WTC11 (cell line): ENCODE results near the gene PRXL2B. TPM values are rescaled to one million over a fixed set of nuclear protein-coding genes. Genes with fewer than 3 reads are reported as not detected.

Experiments
- ATAC-seq: fragments of 200-7000 bp; cut with Tn5 transposase; 2 replicates; pipeline ENCODE4 v1.10.0; 2021; ENCODE audit warnings: mild to moderate bottlenecking, moderate library complexity
- CTCF ChIA-PET: fragments of 300-600 bp; sonication (Branson Sonifier 250); formaldehyde crosslinking; loops from one replicate; lab custom pipeline; 2021; ENCODE audit warnings: antibody characterized with exemption; lab: Charles Lee
- POLR2A ChIA-PET: fragments of 350-600 bp; sonication (Branson Sonifier 250); formaldehyde crosslinking; loops from one replicate; lab custom pipeline; 2021; ENCODE audit warnings: antibody characterized with exemption; lab: Charles Lee
- DNase-seq: peaks from one replicate; pipeline ENCODE4 v3.0.0; 2021; ENCODE audit warnings: low spot score
- H3K27ac Mint-ChIP-seq: 2 replicates; pipeline ENCODE4 v1.8.0; 2021; ENCODE audit warnings: mixed read lengths
- H3K27me3 Mint-ChIP-seq: 2 replicates; pipeline ENCODE4 v1.8.0; 2021; ENCODE audit warnings: low read depth, mild to moderate bottlenecking, moderate library complexity, mixed read lengths
- H3K36me3 Mint-ChIP-seq: 2 replicates; pipeline ENCODE4 v1.8.0; 2021; ENCODE audit warnings: mixed read lengths
- H3K4me1 Mint-ChIP-seq: 2 replicates; pipeline ENCODE4 v1.8.0; 2022; ENCODE audit warnings: mixed read lengths
- H3K4me3 Mint-ChIP-seq: 2 replicates; pipeline ENCODE4 v1.8.0; 2021; ENCODE audit warnings: mild to moderate bottlenecking, moderate library complexity, mixed read lengths
- H3K9me3 Mint-ChIP-seq: 2 replicates; pipeline ENCODE4 v1.8.0; 2021; ENCODE audit warnings: mixed read lengths
- ELF4 ChIP-seq: sonication (generic); formaldehyde crosslinking; IDR thresholded peaks from 2 replicates; pipeline ENCODE4 v1.8.1; 2022; ENCODE audit warnings: low read depth, mild to moderate bottlenecking, moderate library complexity, missing genetic modification reagents
- ESRRA ChIP-seq: sonication (generic); formaldehyde crosslinking; IDR thresholded peaks from 2 replicates; pipeline ENCODE4 v1.8.1; 2022; ENCODE audit warnings: mild to moderate bottlenecking, missing genetic modification reagents, borderline replicate concordance
- HMGA2 ChIP-seq: fragments of 250-450 bp; sonication (Bioruptor Pico); IDR thresholded peaks from 2 replicates; pipeline ENCODE4 v1.4.0; 2021; ENCODE audit warnings: mild to moderate bottlenecking, moderate library complexity
- MXD4 ChIP-seq: fragments of 250-450 bp; sonication (Bioruptor Pico); IDR thresholded peaks from 2 replicates; pipeline ENCODE4 v1.8.0; 2021; ENCODE audit warnings: mild to moderate bottlenecking, moderate library complexity, borderline replicate concordance
- PRRX2 ChIP-seq: fragments of 250-450 bp; sonication (Bioruptor Pico); IDR thresholded peaks from 2 replicates; pipeline ENCODE4 v1.8.0; 2021; ENCODE audit warnings: mild to moderate bottlenecking
- TEAD4 ChIP-seq: sonication (generic); formaldehyde crosslinking; IDR thresholded peaks from 2 replicates; pipeline ENCODE4 v1.8.0; 2022; ENCODE audit warnings: mild to moderate bottlenecking, missing genetic modification reagents
- ZNF317 ChIP-seq: sonication (generic); formaldehyde crosslinking; IDR thresholded peaks from 2 replicates; pipeline ENCODE4 v1.8.1; 2023; ENCODE audit warnings: low read depth, mild to moderate bottlenecking, moderate library complexity, missing genetic modification reagents, borderline replicate concordance
- ZNF416 ChIP-seq: fragments of 250-450 bp; sonication (Bioruptor Pico); IDR thresholded peaks from 2 replicates; pipeline ENCODE4 v1.9.0; 2021; ENCODE audit warnings: mild to moderate bottlenecking, inconsistent platforms
- total RNA-seq: library from RNA; stranded (reverse); gene quantifications from 3 replicates; pipeline ENCODE4 v1.2.3, GENCODE V29; 2021
- TF ChIP-seq, protein P1 (sequence below): sonication (generic); formaldehyde crosslinking; IDR thresholded peaks from 2 replicates; pipeline ENCODE4 v1.8.1; 2023; ENCODE audit warnings: mild to moderate bottlenecking, missing genetic modification reagents, borderline replicate concordance
- TF ChIP-seq, protein P2 (sequence below): sonication (generic); formaldehyde crosslinking; IDR thresholded peaks from 2 replicates; pipeline ENCODE4 v1.8.0; 2023; ENCODE audit warnings: mild to moderate bottlenecking, missing genetic modification reagents
- TF ChIP-seq, protein P3 (sequence below): fragments of 250-450 bp; sonication (Bioruptor Pico); IDR thresholded peaks from 2 replicates; pipeline ENCODE4 v1.9.0; 2021; ENCODE audit warnings: mild to moderate bottlenecking, borderline replicate concordance
- TF ChIP-seq, protein P4 (sequence below): sonication (generic); formaldehyde crosslinking; IDR thresholded peaks from 2 replicates; pipeline ENCODE4 v1.8.1; 2023; ENCODE audit warnings: mild to moderate bottlenecking, missing genetic modification reagents, moderate library complexity
- TF ChIP-seq, protein P5 (sequence below): sonication (generic); formaldehyde crosslinking; IDR thresholded peaks from 2 replicates; pipeline ENCODE4 v1.8.0; 2022; ENCODE audit warnings: mild to moderate bottlenecking, missing genetic modification reagents

The PRXL2B gene
- total RNA-seq, 1 experiment from 2014 or later = 50.3 TPM

DNA sequence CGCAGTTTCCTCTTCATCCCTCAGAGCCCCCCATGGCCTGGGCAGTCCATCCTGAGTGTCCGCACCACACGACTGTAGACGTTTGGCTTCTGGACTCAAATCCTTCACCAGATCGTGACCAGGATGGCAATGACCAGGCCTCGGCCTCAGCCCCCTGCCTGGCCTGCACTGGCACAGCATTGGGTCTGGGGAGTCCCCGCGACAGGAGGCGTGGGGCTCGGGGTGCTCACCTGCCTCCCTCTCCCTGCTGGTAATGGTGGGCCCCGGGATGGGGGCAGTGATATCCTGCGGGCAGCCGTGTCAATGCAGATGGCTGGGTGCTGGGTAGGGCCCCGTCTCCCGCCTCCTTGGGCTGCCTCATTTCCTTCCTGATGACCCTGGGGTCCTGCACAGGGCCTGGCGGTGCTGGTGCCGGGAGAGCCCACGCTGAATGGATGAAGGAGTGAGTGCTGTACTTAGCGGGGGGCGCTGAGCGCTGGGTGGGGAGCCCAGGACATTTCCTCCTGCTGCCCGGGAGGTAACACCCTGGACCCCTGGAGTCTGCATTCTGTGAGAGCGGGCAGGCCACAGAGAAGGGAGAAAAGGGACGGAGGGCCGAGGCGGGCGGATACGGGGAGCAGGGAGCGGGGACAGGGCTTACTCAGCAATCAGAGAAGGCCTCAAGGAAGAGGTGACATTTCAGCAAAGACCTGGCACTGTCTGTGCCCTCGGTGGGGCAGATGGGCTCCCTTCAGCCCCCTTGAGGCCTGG is 32.5 kb upstream of the PRXL2B start (continued):
- TF ChIP-seq, protein P1, sequence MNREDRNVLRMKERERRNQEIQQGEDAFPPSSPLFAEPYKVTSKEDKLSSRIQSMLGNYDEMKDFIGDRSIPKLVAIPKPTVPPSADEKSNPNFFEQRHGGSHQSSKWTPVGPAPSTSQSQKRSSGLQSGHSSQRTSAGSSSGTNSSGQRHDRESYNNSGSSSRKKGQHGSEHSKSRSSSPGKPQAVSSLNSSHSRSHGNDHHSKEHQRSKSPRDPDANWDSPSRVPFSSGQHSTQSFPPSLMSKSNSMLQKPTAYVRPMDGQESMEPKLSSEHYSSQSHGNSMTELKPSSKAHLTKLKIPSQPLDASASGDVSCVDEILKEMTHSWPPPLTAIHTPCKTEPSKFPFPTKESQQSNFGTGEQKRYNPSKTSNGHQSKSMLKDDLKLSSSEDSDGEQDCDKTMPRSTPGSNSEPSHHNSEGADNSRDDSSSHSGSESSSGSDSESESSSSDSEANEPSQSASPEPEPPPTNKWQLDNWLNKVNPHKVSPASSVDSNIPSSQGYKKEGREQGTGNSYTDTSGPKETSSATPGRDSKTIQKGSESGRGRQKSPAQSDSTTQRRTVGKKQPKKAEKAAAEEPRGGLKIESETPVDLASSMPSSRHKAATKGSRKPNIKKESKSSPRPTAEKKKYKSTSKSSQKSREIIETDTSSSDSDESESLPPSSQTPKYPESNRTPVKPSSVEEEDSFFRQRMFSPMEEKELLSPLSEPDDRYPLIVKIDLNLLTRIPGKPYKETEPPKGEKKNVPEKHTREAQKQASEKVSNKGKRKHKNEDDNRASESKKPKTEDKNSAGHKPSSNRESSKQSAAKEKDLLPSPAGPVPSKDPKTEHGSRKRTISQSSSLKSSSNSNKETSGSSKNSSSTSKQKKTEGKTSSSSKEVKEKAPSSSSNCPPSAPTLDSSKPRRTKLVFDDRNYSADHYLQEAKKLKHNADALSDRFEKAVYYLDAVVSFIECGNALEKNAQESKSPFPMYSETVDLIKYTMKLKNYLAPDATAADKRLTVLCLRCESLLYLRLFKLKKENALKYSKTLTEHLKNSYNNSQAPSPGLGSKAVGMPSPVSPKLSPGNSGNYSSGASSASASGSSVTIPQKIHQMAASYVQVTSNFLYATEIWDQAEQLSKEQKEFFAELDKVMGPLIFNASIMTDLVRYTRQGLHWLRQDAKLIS (CRISPR knock-in tag) = no peak
- TF ChIP-seq, protein P2, sequence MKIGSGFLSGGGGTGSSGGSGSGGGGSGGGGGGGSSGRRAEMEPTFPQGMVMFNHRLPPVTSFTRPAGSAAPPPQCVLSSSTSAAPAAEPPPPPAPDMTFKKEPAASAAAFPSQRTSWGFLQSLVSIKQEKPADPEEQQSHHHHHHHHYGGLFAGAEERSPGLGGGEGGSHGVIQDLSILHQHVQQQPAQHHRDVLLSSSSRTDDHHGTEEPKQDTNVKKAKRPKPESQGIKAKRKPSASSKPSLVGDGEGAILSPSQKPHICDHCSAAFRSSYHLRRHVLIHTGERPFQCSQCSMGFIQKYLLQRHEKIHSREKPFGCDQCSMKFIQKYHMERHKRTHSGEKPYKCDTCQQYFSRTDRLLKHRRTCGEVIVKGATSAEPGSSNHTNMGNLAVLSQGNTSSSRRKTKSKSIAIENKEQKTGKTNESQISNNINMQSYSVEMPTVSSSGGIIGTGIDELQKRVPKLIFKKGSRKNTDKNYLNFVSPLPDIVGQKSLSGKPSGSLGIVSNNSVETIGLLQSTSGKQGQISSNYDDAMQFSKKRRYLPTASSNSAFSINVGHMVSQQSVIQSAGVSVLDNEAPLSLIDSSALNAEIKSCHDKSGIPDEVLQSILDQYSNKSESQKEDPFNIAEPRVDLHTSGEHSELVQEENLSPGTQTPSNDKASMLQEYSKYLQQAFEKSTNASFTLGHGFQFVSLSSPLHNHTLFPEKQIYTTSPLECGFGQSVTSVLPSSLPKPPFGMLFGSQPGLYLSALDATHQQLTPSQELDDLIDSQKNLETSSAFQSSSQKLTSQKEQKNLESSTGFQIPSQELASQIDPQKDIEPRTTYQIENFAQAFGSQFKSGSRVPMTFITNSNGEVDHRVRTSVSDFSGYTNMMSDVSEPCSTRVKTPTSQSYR (CRISPR knock-in tag) = no peak
- no peak for TF ChIP-seq ZNF416
- TF ChIP-seq, protein P3, sequence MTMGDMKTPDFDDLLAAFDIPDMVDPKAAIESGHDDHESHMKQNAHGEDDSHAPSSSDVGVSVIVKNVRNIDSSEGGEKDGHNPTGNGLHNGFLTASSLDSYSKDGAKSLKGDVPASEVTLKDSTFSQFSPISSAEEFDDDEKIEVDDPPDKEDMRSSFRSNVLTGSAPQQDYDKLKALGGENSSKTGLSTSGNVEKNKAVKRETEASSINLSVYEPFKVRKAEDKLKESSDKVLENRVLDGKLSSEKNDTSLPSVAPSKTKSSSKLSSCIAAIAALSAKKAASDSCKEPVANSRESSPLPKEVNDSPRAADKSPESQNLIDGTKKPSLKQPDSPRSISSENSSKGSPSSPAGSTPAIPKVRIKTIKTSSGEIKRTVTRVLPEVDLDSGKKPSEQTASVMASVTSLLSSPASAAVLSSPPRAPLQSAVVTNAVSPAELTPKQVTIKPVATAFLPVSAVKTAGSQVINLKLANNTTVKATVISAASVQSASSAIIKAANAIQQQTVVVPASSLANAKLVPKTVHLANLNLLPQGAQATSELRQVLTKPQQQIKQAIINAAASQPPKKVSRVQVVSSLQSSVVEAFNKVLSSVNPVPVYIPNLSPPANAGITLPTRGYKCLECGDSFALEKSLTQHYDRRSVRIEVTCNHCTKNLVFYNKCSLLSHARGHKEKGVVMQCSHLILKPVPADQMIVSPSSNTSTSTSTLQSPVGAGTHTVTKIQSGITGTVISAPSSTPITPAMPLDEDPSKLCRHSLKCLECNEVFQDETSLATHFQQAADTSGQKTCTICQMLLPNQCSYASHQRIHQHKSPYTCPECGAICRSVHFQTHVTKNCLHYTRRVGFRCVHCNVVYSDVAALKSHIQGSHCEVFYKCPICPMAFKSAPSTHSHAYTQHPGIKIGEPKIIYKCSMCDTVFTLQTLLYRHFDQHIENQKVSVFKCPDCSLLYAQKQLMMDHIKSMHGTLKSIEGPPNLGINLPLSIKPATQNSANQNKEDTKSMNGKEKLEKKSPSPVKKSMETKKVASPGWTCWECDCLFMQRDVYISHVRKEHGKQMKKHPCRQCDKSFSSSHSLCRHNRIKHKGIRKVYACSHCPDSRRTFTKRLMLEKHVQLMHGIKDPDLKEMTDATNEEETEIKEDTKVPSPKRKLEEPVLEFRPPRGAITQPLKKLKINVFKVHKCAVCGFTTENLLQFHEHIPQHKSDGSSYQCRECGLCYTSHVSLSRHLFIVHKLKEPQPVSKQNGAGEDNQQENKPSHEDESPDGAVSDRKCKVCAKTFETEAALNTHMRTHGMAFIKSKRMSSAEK (CRISPR knock-in tag) = no peak
- TF ChIP-seq ESRRA (CRISPR knock-in tag) = no peak
- no peak for TF ChIP-seq ZNF317 (CRISPR knock-in tag)
- no peak for TF ChIP-seq ELF4 (CRISPR knock-in tag)

DNA sequence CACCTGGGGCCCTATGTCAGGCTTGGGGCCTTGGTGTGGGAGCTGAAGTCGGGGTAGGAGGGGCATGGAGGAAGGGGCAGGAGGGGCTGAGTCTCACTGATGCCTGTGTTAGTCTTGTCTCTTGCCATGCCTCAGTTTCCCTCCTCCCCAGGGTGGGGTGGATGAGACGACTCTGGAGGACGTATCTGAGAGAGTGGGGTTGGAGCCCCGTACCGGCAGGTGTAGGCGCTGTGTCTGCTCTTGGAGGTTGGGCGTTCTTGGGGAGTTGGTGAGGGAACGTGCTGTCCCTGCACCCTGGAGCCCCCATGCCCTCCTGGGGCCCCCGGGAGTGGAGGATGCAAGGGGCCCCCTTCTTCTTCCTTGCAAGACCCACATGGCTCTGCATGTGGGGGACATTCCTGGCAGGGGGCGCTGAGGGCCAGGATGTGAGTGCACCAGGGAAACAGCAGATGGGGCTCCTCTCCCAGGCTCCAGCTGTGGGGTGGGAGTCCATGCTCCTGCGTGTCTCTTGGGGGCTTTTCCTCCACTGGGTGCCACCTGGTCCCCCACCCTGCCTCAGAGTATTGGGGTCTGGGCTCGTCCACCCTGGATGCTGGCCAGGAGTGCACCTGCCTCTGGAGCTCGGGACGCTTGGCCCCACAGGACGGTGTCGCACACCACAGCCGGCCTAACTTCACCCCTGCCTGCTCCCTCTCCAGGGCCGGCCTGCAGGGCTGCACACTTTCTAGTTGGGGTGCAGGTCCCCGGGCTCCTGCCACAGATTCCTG is 31.8 kb upstream of the PRXL2B start:
- Mint-ChIP-seq H3K4me1 (peaks cover 6% of the 10 kb centered on the region; the same call in 1 of the 2 replicates), H3K27me3 (no peaks in the 10 kb centered on the region; the same call in 1 of the 2 replicates), H3K36me3 (no peaks in the 10 kb centered on the region), H3K4me3 (no peak overlapping the region), H3K9me3 (no peaks in the 10 kb centered on the region), H3K27ac (no peak overlapping the region)
- peak; percentile 49 for DNase-seq
- no peak; the same call in 1 of the 2 replicates for ATAC-seq
- ChIA-PET POLR2A (no interaction called here), CTCF (no interaction called here)
- no peak for TF ChIP-seq TEAD4 (CRISPR knock-in tag)
- TF ChIP-seq HMGA2 = no peak
- no peak for TF ChIP-seq PRRX2 (CRISPR knock-in tag)
- TF ChIP-seq, protein P4, sequence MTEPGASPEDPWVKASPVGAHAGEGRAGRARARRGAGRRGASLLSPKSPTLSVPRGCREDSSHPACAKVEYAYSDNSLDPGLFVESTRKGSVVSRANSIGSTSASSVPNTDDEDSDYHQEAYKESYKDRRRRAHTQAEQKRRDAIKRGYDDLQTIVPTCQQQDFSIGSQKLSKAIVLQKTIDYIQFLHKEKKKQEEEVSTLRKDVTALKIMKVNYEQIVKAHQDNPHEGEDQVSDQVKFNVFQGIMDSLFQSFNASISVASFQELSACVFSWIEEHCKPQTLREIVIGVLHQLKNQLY (CRISPR knock-in tag) = no peak
- TF ChIP-seq, protein P5, sequence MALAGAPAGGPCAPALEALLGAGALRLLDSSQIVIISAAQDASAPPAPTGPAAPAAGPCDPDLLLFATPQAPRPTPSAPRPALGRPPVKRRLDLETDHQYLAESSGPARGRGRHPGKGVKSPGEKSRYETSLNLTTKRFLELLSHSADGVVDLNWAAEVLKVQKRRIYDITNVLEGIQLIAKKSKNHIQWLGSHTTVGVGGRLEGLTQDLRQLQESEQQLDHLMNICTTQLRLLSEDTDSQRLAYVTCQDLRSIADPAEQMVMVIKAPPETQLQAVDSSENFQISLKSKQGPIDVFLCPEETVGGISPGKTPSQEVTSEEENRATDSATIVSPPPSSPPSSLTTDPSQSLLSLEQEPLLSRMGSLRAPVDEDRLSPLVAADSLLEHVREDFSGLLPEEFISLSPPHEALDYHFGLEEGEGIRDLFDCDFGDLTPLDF (CRISPR knock-in tag) = no peak
- TF ChIP-seq MXD4 (CRISPR knock-in tag) = no peak
- TF ChIP-seq, protein P2 (CRISPR knock-in tag) = no peak
